Measurements from ENCODE around the gene GPR183.

GPR183 gene

GRCh38 chr13:99339736-99340397 lies 32.7 kb upstream of the GPR183 start:
- TF ChIP-seq CTBP1 (IDR thresholded peaks at IDR 0.05; ENCODE audit: borderline replicate concordance), result no peak
- no peak for TF ChIP-seq ZNF384 (IDR thresholded peaks at IDR 0.05)
- no peak for TF ChIP-seq TARDBP (IDR thresholded peaks at IDR 0.05)
- TF ChIP-seq L3MBTL2 (conservative IDR thresholded peaks at IDR 0.05), result no peak
- TF ChIP-seq FOXM1 (IDR thresholded peaks at IDR 0.05; ENCODE audit: borderline replicate concordance), result no peak
- TF ChIP-seq SUZ12 (IDR thresholded peaks at IDR 0.05), result no peak
- no peak for TF ChIP-seq LEF1 (IDR thresholded peaks at IDR 0.05; ENCODE audit: borderline replicate concordance)
- no peak for TF ChIP-seq FOXK2 (IDR thresholded peaks at IDR 0.05)
- TF ChIP-seq FOXA1 (IDR thresholded peaks at IDR 0.05), result no peak
- ChIA-PET POLR2A (no interaction called here), CTCF (no interaction called here)
- DNase-seq (ENCODE audit: extremely low spot score), result no peak

- no peak for DNase-seq (ENCODE audit: extremely low spot score)
- ChIA-PET CTCF (no interaction called here), POLR2A (no interaction called here)
- no peak for TF ChIP-seq HDGF (IDR thresholded peaks at IDR 0.05; ENCODE audit: borderline replicate concordance)
- no peak for TF ChIP-seq FOXM1 (IDR thresholded peaks at IDR 0.05; ENCODE audit: borderline replicate concordance)
- TF ChIP-seq BHLHE40 (IDR thresholded peaks at IDR 0.05; ENCODE audit: borderline replicate concordance), result no peak
- TF ChIP-seq CTBP1 (IDR thresholded peaks at IDR 0.05; ENCODE audit: borderline replicate concordance), result no peak
- no peak for TF ChIP-seq ELF4 (IDR thresholded peaks at IDR 0.05)
- no peak for TF ChIP-seq ARNT (IDR thresholded peaks at IDR 0.05)
- TF ChIP-seq TARDBP (IDR thresholded peaks at IDR 0.05), result no peak
- TF ChIP-seq SUZ12 (IDR thresholded peaks at IDR 0.05), result no peak
These were observed 32.1 kb upstream of the GPR183 start for GRCh38 chr13:99339230-99339721.

- CTCF ChIA-PET, result no interaction called here
- POLR2A ChIA-PET, result no interaction called here
- DNase-seq (ENCODE audit: extremely low spot score), result no peak
- no peak for TF ChIP-seq LEF1 (IDR thresholded peaks at IDR 0.05; ENCODE audit: borderline replicate concordance)
- no peak for TF ChIP-seq FOXK2 (IDR thresholded peaks at IDR 0.05)
- TF ChIP-seq BHLHE40 (IDR thresholded peaks at IDR 0.05; ENCODE audit: borderline replicate concordance), result no peak
- no peak for TF ChIP-seq SP1 (IDR thresholded peaks at IDR 0.05)
- no peak for TF ChIP-seq L3MBTL2 (conservative IDR thresholded peaks at IDR 0.05)
- TF ChIP-seq FOXM1 (IDR thresholded peaks at IDR 0.05; ENCODE audit: borderline replicate concordance), result no peak
- no peak for TF ChIP-seq HDGF (IDR thresholded peaks at IDR 0.05; ENCODE audit: borderline replicate concordance)
- TF ChIP-seq CTBP1 (IDR thresholded peaks at IDR 0.05; ENCODE audit: borderline replicate concordance), result no peak
These were observed 28.4 kb upstream of the GPR183 start for GRCh38 chr13:99335603-99336002.

GRCh38 chr13:99335087-99335486 lies 27.9 kb upstream of the GPR183 start:
- ChIA-PET POLR2A (no interaction called here), CTCF (no interaction called here)
- no peak for DNase-seq (ENCODE audit: extremely low spot score)
- TF ChIP-seq L3MBTL2 (conservative IDR thresholded peaks at IDR 0.05) (no peak), ARNT (IDR thresholded peaks at IDR 0.05) (no peak)

GRCh38 chr13:99334221-99334620 lies 27.0 kb upstream of the GPR183 start:
- no peak for DNase-seq (ENCODE audit: extremely low spot score)
- CTCF ChIA-PET, result no interaction called here
- TF ChIP-seq CTBP1 (IDR thresholded peaks at IDR 0.05; ENCODE audit: borderline replicate concordance), result no peak
- POLR2A ChIA-PET, result no interaction called here

GRCh38 chr13:99332456-99332855 lies 25.3 kb upstream of the GPR183 start:
- no peak for TF ChIP-seq TARDBP (IDR thresholded peaks at IDR 0.05)
- no peak for TF ChIP-seq FOXM1 (IDR thresholded peaks at IDR 0.05; ENCODE audit: borderline replicate concordance)
- ChIA-PET POLR2A (no interaction called here), CTCF (no interaction called here)
- DNase-seq (ENCODE audit: extremely low spot score), result no peak

GRCh38 chr13:99331881-99332293 lies 24.7 kb upstream of the GPR183 start:
- ChIA-PET POLR2A (no interaction called here), CTCF (no interaction called here)
- DNase-seq (ENCODE audit: extremely low spot score), result no peak
- TF ChIP-seq ARNT (IDR thresholded peaks at IDR 0.05), result no peak
- no peak for TF ChIP-seq SP1 (IDR thresholded peaks at IDR 0.05)
- TF ChIP-seq NFRKB (IDR thresholded peaks at IDR 0.05), result no peak
- TF ChIP-seq BHLHE40 (IDR thresholded peaks at IDR 0.05; ENCODE audit: borderline replicate concordance), result no peak
- TF ChIP-seq L3MBTL2 (conservative IDR thresholded peaks at IDR 0.05), result no peak
- TF ChIP-seq FOXM1 (IDR thresholded peaks at IDR 0.05; ENCODE audit: borderline replicate concordance), result no peak
- no peak for TF ChIP-seq CTBP1 (IDR thresholded peaks at IDR 0.05; ENCODE audit: borderline replicate concordance)
- TF ChIP-seq TARDBP (IDR thresholded peaks at IDR 0.05), result no peak
- TF ChIP-seq ELF4 (IDR thresholded peaks at IDR 0.05), result no peak

GRCh38 chr13:99330942-99331341 lies 23.7 kb upstream of the GPR183 start:
- TF ChIP-seq L3MBTL2 (conservative IDR thresholded peaks at IDR 0.05), result no peak
- no peak for TF ChIP-seq BHLHE40 (IDR thresholded peaks at IDR 0.05; ENCODE audit: borderline replicate concordance)
- TF ChIP-seq TARDBP (IDR thresholded peaks at IDR 0.05), result no peak
- no peak for TF ChIP-seq ELF4 (IDR thresholded peaks at IDR 0.05)
- TF ChIP-seq FOXA1 (IDR thresholded peaks at IDR 0.05), result no peak
- no peak for DNase-seq (ENCODE audit: extremely low spot score)
- ChIA-PET POLR2A (no interaction called here), CTCF (no interaction called here)

GRCh38 chr13:99329477-99329876 lies 22.3 kb upstream of the GPR183 start:
- ChIA-PET CTCF (no interaction called here), POLR2A (no interaction called here)

More at GRCh38 chr13:99329477-99329876, 22.3 kb upstream of the GPR183 start:
- no peak for TF ChIP-seq FOXM1 (IDR thresholded peaks at IDR 0.05; ENCODE audit: borderline replicate concordance)
- no peak for TF ChIP-seq ZNF384 (IDR thresholded peaks at IDR 0.05)
- TF ChIP-seq ELF4 (IDR thresholded peaks at IDR 0.05), result no peak
- no peak for TF ChIP-seq CTBP1 (IDR thresholded peaks at IDR 0.05; ENCODE audit: borderline replicate concordance)
- no peak for TF ChIP-seq ARNT (IDR thresholded peaks at IDR 0.05)
- TF ChIP-seq LEF1 (IDR thresholded peaks at IDR 0.05; ENCODE audit: borderline replicate concordance), result no peak
- TF ChIP-seq NFRKB (IDR thresholded peaks at IDR 0.05), result no peak
- TF ChIP-seq SUZ12 (IDR thresholded peaks at IDR 0.05), result no peak
- no peak for TF ChIP-seq HDGF (IDR thresholded peaks at IDR 0.05; ENCODE audit: borderline replicate concordance)
- TF ChIP-seq PKNOX1 (IDR thresholded peaks at IDR 0.05), result no peak
- TF ChIP-seq L3MBTL2 (conservative IDR thresholded peaks at IDR 0.05), result no peak
- DNase-seq (ENCODE audit: extremely low spot score), result no peak

Data from HEK293T (cell line).